Immature natural killer cell (primary cell): Measurements from ENCODE around the gene AFAP1. TPM values are rescaled to one million over a fixed set of nuclear protein-coding genes. Genes with fewer than 3 reads are reported as not detected.
A peak's percentile ranks its signal among the peaks of the same experiment; 100 is the strongest.

ENCODE experiments used
- DNase-seq, 3 donors: peaks; one replicate each; pipeline ENCODE4 v3.0.0; 2022; ENCODE audit warnings: mixed read lengths in 1 of 3
- H3K27ac Mint-ChIP-seq, 6 donors: one replicate each; pipeline ENCODE4 v1.8.0; 2020; ENCODE audit warnings: mixed read lengths in 6 of 6, mild to moderate bottlenecking in 5 of 6, inconsistent platforms in 4 of 6, moderate library complexity in 3 of 6
- H3K27me3 Mint-ChIP-seq, 3 donors: one replicate each; pipeline ENCODE4 v1.8.0; 2020 to 2021; ENCODE audit warnings: low read depth in 3 of 3, mild to moderate bottlenecking in 3 of 3, mixed read lengths in 3 of 3, moderate library complexity in 3 of 3, inconsistent platforms in 1 of 3
- H3K36me3 Mint-ChIP-seq, 3 donors: one replicate each; pipeline ENCODE4 v1.8.0; 2020; ENCODE audit warnings: mixed read lengths in 3 of 3, inconsistent platforms in 2 of 3, mild to moderate bottlenecking in 2 of 3
- H3K4me1 Mint-ChIP-seq, 2 donors: one replicate each; pipeline ENCODE4 v1.8.0; 2020; ENCODE audit warnings: inconsistent platforms in 2 of 2, mild to moderate bottlenecking in 2 of 2, mixed read lengths in 2 of 2, moderate library complexity in 1 of 2
- H3K4me3 Mint-ChIP-seq, 5 donors: one replicate each; pipeline ENCODE4 v1.8.0; 2020; ENCODE audit warnings: mild to moderate bottlenecking in 5 of 5, mixed read lengths in 5 of 5, inconsistent platforms in 3 of 5, moderate library complexity in 3 of 5
- H3K9me3 Mint-ChIP-seq, 6 donors: one replicate each; pipeline ENCODE4 v1.8.0; 2020; ENCODE audit warnings: mild to moderate bottlenecking in 6 of 6, mixed read lengths in 6 of 6, inconsistent platforms in 4 of 6, moderate library complexity in 3 of 6
- polyA plus RNA-seq, 3 donors: library from polyadenylated mRNA; unstranded; fragments of 300-500 nt; fragmentation: Illumina TruSeq; gene quantifications; one replicate each; pipeline ENCODE4 v1.2.3, GENCODE V29; 2021

The AFAP1 gene
- polyA plus RNA-seq, 3 donors from 2014 or later = 0.32 to 1.2 TPM; not detected in 1

- Mint-ChIP-seq H3K27me3 (peaks cover 0 to 4% (median 2%) of the 10 kb centered on the region in 3 donors), H3K36me3 (peaks cover 14 to 35% (median 29%) of the 10 kb centered on the region in 3 donors), H3K4me1 (no peaks in the 10 kb centered on the region), H3K4me3 (no peak overlapping the region), H3K27ac (no peak overlapping the region), H3K9me3 (no peaks in the 10 kb centered on the region)
- DNase-seq = no peak
Observed at GRCh38 chr4:7812231-7812857, 127.3 kb downstream of the AFAP1 start.

- H3K27ac Mint-ChIP-seq = no peak overlapping the region
- no peak overlapping the region for H3K4me3 Mint-ChIP-seq
- H3K27me3 Mint-ChIP-seq = peaks cover 2 to 4% (median 4%) of the 10 kb centered on the region in 3 donors
- no peaks in the 10 kb centered on the region for H3K4me1 Mint-ChIP-seq
- peaks cover 14 to 35% (median 24%) of the 10 kb centered on the region in 3 donors for H3K36me3 Mint-ChIP-seq
- H3K9me3 Mint-ChIP-seq = no peaks in the 10 kb centered on the region
- DNase-seq = no peak
Observed at GRCh38 chr4:7811536-7812191, 128.0 kb downstream of the AFAP1 start.

- no peaks in the 10 kb centered on the region for H3K9me3 Mint-ChIP-seq
- no peak overlapping the region for H3K27ac Mint-ChIP-seq
Observed at GRCh38 chr4:7810783-7811535, 128.7 kb downstream of the AFAP1 start.

GRCh38 chr4:7808752-7809151, 130.9 kb downstream of the AFAP1 start:
- Mint-ChIP-seq H3K27me3 (peaks cover 2 to 4% (median 4%) of the 10 kb centered on the region in 3 donors), H3K36me3 (peaks cover 10 to 19% (median 14%) of the 10 kb centered on the region in 3 donors), H3K9me3 (no peaks in the 10 kb centered on the region), H3K27ac (no peak overlapping the region), H3K4me1 (no peaks in the 10 kb centered on the region), H3K4me3 (no peak overlapping the region)
- DNase-seq = no peak

More at GRCh38 chr4:7810783-7811535, 128.7 kb downstream of the AFAP1 start:
- H3K36me3 Mint-ChIP-seq = peaks cover 14 to 35% (median 24%) of the 10 kb centered on the region in 3 donors
- H3K4me3 Mint-ChIP-seq = no peak overlapping the region
- H3K4me1 Mint-ChIP-seq = no peaks in the 10 kb centered on the region
- no peak for DNase-seq
- peaks cover 2 to 4% (median 4%) of the 10 kb centered on the region in 3 donors for H3K27me3 Mint-ChIP-seq

GRCh38 chr4:7808181-7808580, 131.5 kb downstream of the AFAP1 start:
- H3K9me3 Mint-ChIP-seq = no peaks in the 10 kb centered on the region
- no peak overlapping the region for H3K4me3 Mint-ChIP-seq
- no peaks in the 10 kb centered on the region for H3K4me1 Mint-ChIP-seq
- no peak for DNase-seq
- peaks cover 10 to 15% (median 14%) of the 10 kb centered on the region in 3 donors for H3K36me3 Mint-ChIP-seq
- H3K27me3 Mint-ChIP-seq = peaks cover 2 to 5% (median 4%) of the 10 kb centered on the region in 3 donors
- H3K27ac Mint-ChIP-seq = no peak overlapping the region

- peaks cover 8 to 11% (median 10%) of the 10 kb centered on the region in 3 donors for H3K36me3 Mint-ChIP-seq
- H3K4me1 Mint-ChIP-seq = no peaks in the 10 kb centered on the region
- H3K27me3 Mint-ChIP-seq = peaks cover 2 to 6% (median 4%) of the 10 kb centered on the region in 3 donors
- H3K4me3 Mint-ChIP-seq = no peak overlapping the region
- no peaks in the 10 kb centered on the region for H3K9me3 Mint-ChIP-seq
- H3K27ac Mint-ChIP-seq = no peak overlapping the region
- no peak for DNase-seq
Observed at GRCh38 chr4:7807351-7807921, 132.2 kb downstream of the AFAP1 start.

- H3K27me3 Mint-ChIP-seq = peaks cover 4% of the 10 kb centered on the region in 3 donors
- no peak overlapping the region for H3K27ac Mint-ChIP-seq
- peaks cover 1 to 6% of the 10 kb centered on the region in 2 donors for H3K4me1 Mint-ChIP-seq
- no peak for DNase-seq
- no peaks in the 10 kb centered on the region for H3K9me3 Mint-ChIP-seq
- H3K4me3 Mint-ChIP-seq = no peak overlapping the region
- peaks cover 4 to 11% (median 10%) of the 10 kb centered on the region in 3 donors for H3K36me3 Mint-ChIP-seq
Observed at GRCh38 chr4:7806338-7807090, 133.1 kb downstream of the AFAP1 start.

GRCh38 chr4:7805533-7806337, 133.9 kb downstream of the AFAP1 start:
- no peak for DNase-seq
- H3K36me3 Mint-ChIP-seq = peaks cover 4 to 11% (median 10%) of the 10 kb centered on the region in 3 donors
- H3K27me3 Mint-ChIP-seq = peaks cover 1 to 4% (median 4%) of the 10 kb centered on the region in 3 donors
- H3K27ac Mint-ChIP-seq = no peak overlapping the region
- no peak overlapping the region for H3K4me3 Mint-ChIP-seq
- peaks cover 1 to 6% of the 10 kb centered on the region in 2 donors for H3K4me1 Mint-ChIP-seq
- no peaks in the 10 kb centered on the region for H3K9me3 Mint-ChIP-seq

- H3K9me3 Mint-ChIP-seq = no peaks in the 10 kb centered on the region
- H3K4me1 Mint-ChIP-seq = peaks cover 1 to 6% of the 10 kb centered on the region in 2 donors
- peaks cover 9 to 14% (median 11%) of the 10 kb centered on the region in 3 donors for H3K36me3 Mint-ChIP-seq
- H3K27ac Mint-ChIP-seq = no peak overlapping the region
- DNase-seq = no peak
- no peak overlapping the region for H3K4me3 Mint-ChIP-seq
- peaks cover 1 to 4% (median 4%) of the 10 kb centered on the region in 3 donors for H3K27me3 Mint-ChIP-seq
Observed at GRCh38 chr4:7804756-7805385, 134.8 kb downstream of the AFAP1 start.

GRCh38 chr4:7803992-7804755, 135.5 kb downstream of the AFAP1 start:
- peak; percentile 59 to 64 (median 61) for DNase-seq
- H3K9me3 Mint-ChIP-seq = no peaks in the 10 kb centered on the region
- H3K4me1 Mint-ChIP-seq = peaks cover 1 to 6% of the 10 kb centered on the region in 2 donors
- H3K36me3 Mint-ChIP-seq = peaks cover 11 to 14% (median 13%) of the 10 kb centered on the region in 3 donors
- no peak overlapping the region for H3K4me3 Mint-ChIP-seq
- H3K27ac Mint-ChIP-seq = peak overlapping the region in 1 of 6 donors; percentile 38
- H3K27me3 Mint-ChIP-seq = peaks cover 1 to 4% (median 2%) of the 10 kb centered on the region in 3 donors

GRCh38 chr4:7803371-7803770, 136.3 kb downstream of the AFAP1 start:
- peaks cover 1 to 6% of the 10 kb centered on the region in 2 donors for H3K4me1 Mint-ChIP-seq
- peaks cover 14 to 17% (median 15%) of the 10 kb centered on the region in 3 donors for H3K36me3 Mint-ChIP-seq
- H3K27me3 Mint-ChIP-seq = peaks cover 1 to 4% (median 2%) of the 10 kb centered on the region in 3 donors
- DNase-seq = no peak
- H3K27ac Mint-ChIP-seq = no peak overlapping the region
- no peaks in the 10 kb centered on the region for H3K9me3 Mint-ChIP-seq
- H3K4me3 Mint-ChIP-seq = no peak overlapping the region
